Breast epithelium (tissue), 4 donors: ENCODE measurements around the gene AGRP. TPM values are rescaled to one million over a fixed set of nuclear protein-coding genes. Genes with fewer than 3 reads are reported as not detected.
A peak's percentile ranks its signal among the peaks of the same experiment; 100 is the strongest.

ENCODE experiments used
- DNase-seq, 2 donors: peaks; one replicate each; pipeline ENCODE4 v3.0.0-alpha.2; 2019; ENCODE audit warnings: low spot score in 2 of 2
- H3K27ac ChIP-seq, 2 donors: fragments of 200-600 bp; sonication (generic) in 1 of 2; one replicate each; pipeline ENCODE4 v1.5.1; 2016 to 2019; ENCODE audit warnings: mild to moderate bottlenecking in 1 of 2
- H3K27me3 ChIP-seq, 2 donors: fragments of 200-600 bp; sonication (generic) in 1 of 2; one replicate each; pipeline versions ENCODE4 v1.5.1 to v1.6.0; 2017 to 2019; ENCODE audit warnings: control low read depth in 1 of 2, mild to moderate bottlenecking in 1 of 2
- H3K36me3 ChIP-seq: fragments of 200-600 bp; one replicate; pipeline ENCODE4 v1.5.1; 2019
- H3K4me1 ChIP-seq, 2 donors: fragments of 200-600 bp; sonication (generic); one replicate each; pipeline ENCODE4 v1.5.1; 2016 to 2019; ENCODE audit warnings: control low read depth in 1 of 2
- H3K4me3 ChIP-seq, 3 donors: fragments of 200-600 bp; sonication (generic); 1 replicate in 2 of 3; 2 replicates in 1 of 3; pipeline ENCODE4 v1.5.1; 2016 to 2019; ENCODE audit warnings: mild to moderate bottlenecking in 3 of 3, moderate library complexity in 2 of 3
- H3K9me3 ChIP-seq, 2 donors: fragments of 200-600 bp; sonication (generic) in 1 of 2; one replicate each; pipeline ENCODE4 v1.5.1; 2016 to 2019; ENCODE audit warnings: control low read depth in 1 of 2
- CTCF ChIP-seq, 3 donors: fragments of 450-650 bp; IDR thresholded peaks; one replicate each; pipeline ENCODE4 v1.5.1; 2016 to 2017; ENCODE audit warnings: antibody characterized with exemption in 3 of 3, mild to moderate bottlenecking in 3 of 3, moderate library complexity in 3 of 3
- POLR2A ChIP-seq: fragments of 450-650 bp; IDR thresholded peaks from one replicate; pipeline ENCODE4 v1.6.1; 2016; ENCODE audit warnings: antibody characterized with exemption, mild to moderate bottlenecking, moderate library complexity
- POLR2AphosphoS5 ChIP-seq, 3 donors: sonication (generic); formaldehyde crosslinking; IDR thresholded peaks; one replicate each; pipeline ENCODE4 v1.6.1; 2017; ENCODE audit warnings: antibody characterized with exemption in 3 of 3
- intact Hi-C: fragments of 100-400 bp; cut with DNase I; formaldehyde crosslinking; loops from one replicate; pipeline ENCODE4 v1.15.1; 2023; ENCODE audit warnings: low total_unique reads
- total RNA-seq, 3 donors: library from RNA; depleted of rRNA; stranded (reverse); fragments of >200 nt; gene quantifications; one replicate each; pipeline ENCODE4 v1.1.0, GENCODE V29; 2016

Gene AGRP
- total RNA-seq, 3 donors from 2014 or later, result not detected

GRCh38 chr16:67463059-67463458, 20.3 kb downstream of the AGRP start:
- TF ChIP-seq CTCF (IDR thresholded peaks at IDR 0.05) (no peak), POLR2A (no peak), POLR2AphosphoS5 (IDR thresholded peaks at IDR 0.05) (no peak)
- Histone ChIP-seq H3K27ac (peak overlapping the region; percentile 40 to 94), H3K4me1 (peaks cover 35 to 65% of the 10 kb centered on the region in 2 donors)

DNA sequence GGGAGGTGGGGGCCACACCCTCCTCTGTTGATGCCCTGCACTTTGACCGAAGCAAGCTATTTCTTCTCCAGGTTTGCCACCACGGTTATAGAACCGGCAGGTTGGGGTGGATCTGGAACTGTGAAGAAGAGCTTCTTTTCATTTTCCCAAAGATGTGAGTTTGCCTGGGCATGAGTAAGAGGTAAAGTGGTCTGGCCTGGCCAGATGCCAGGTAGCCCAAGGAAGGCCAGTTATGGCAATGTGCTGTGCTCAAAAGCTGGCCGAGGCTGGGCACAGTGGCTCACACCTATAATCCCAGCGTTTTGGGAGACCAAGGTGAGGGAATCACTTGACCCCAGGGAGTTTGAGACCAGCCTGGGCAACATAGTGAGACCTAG, 21.1 kb downstream of the AGRP start:
- H3K36me3 ChIP-seq, result no peaks in the 10 kb centered on the region
- TF ChIP-seq POLR2AphosphoS5 (IDR thresholded peaks at IDR 0.05), result no peak
- no peak for TF ChIP-seq CTCF (IDR thresholded peaks at IDR 0.05)
- no peak for TF ChIP-seq POLR2A
- no peaks in the 10 kb centered on the region for H3K27me3 ChIP-seq
- peaks cover 38 to 72% of the 10 kb centered on the region in 2 donors for H3K4me1 ChIP-seq
- no peak overlapping the region for H3K4me3 ChIP-seq
- peak overlapping the region; percentile 92 to 94 for H3K27ac ChIP-seq
- intact Hi-C loops, result no loop called here
- no peaks in the 10 kb centered on the region for H3K9me3 ChIP-seq
- no peak for DNase-seq

More at GRCh38 chr16:67463059-67463458, 20.3 kb downstream of the AGRP start:
- intact Hi-C loops, result no loop called here
- Histone ChIP-seq H3K9me3 (no peaks in the 10 kb centered on the region), H3K4me3 (no peak overlapping the region), H3K36me3 (no peaks in the 10 kb centered on the region), H3K27me3 (no peaks in the 10 kb centered on the region)
- DNase-seq, result no peak

DNA sequence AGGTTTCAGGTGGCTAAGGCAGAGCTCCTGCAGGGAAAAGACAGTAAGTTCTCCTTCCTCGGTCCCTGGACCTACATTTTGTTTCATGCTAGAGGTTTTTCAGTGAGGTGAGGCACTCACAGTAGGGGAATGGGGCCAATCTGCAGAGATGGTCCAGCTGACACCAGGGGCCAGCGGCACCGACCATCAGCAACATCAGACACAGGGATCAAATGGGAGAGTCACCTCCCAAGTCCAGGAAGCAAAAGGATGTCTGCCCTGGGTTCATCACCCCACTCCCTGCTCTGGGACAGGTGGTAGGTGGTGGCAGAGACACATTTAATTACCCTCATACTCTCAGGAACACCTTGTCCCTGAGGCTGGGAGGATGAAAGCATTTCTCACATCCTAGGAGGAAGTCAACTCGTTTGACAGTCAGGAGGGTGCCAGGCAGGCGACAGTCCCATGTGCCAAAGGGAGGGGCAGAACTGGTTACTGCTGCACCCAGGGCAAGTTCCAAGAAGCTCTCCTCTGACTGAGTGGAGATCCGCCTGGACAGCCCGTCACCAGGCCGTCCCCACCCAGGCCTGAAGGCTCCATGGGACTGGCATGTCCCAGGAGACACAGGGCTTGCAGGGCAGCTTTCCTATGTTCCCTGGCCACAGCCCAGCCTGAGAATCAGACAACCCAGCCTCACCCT, 21.6 kb downstream of the AGRP start:
- H3K27ac ChIP-seq, result peak overlapping the region; percentile 92 to 94
- H3K27me3 ChIP-seq, result no peaks in the 10 kb centered on the region
- intact Hi-C loops, result no loop called here
- TF ChIP-seq CTCF (IDR thresholded peaks at IDR 0.05) (no peak), POLR2AphosphoS5 (IDR thresholded peaks at IDR 0.05) (peak; percentile 29 to 92 (median 80))
- no peaks in the 10 kb centered on the region for H3K36me3 ChIP-seq
- H3K9me3 ChIP-seq, result no peaks in the 10 kb centered on the region
- H3K4me1 ChIP-seq, result peaks cover 38 to 77% of the 10 kb centered on the region in 2 donors
- DNase-seq, result peak; percentile 82 to 94
- no peak overlapping the region for H3K4me3 ChIP-seq

- DNase-seq, result no peak
- H3K4me1 ChIP-seq, result peaks cover 38 to 84% of the 10 kb centered on the region in 2 donors
- no peaks in the 10 kb centered on the region for H3K9me3 ChIP-seq
- no peaks in the 10 kb centered on the region for H3K27me3 ChIP-seq
- H3K36me3 ChIP-seq, result no peaks in the 10 kb centered on the region
- H3K4me3 ChIP-seq, result no peak overlapping the region
- TF ChIP-seq POLR2A (no peak), CTCF (IDR thresholded peaks at IDR 0.05) (no peak), POLR2AphosphoS5 (IDR thresholded peaks at IDR 0.05) (no peak)
- intact Hi-C loops, result no loop called here
- H3K27ac ChIP-seq, result peak overlapping the region; percentile 92 to 94
Observed at GRCh38 chr16:67460961-67461360, 22.4 kb downstream of the AGRP start.

- peak overlapping the region; percentile 92 to 94 for H3K27ac ChIP-seq
- H3K36me3 ChIP-seq, result no peaks in the 10 kb centered on the region
- H3K27me3 ChIP-seq, result no peaks in the 10 kb centered on the region
- no peaks in the 10 kb centered on the region for H3K9me3 ChIP-seq
- H3K4me3 ChIP-seq, result no peak overlapping the region
- no peak for DNase-seq
- TF ChIP-seq POLR2A, result no peak
- TF ChIP-seq CTCF (IDR thresholded peaks at IDR 0.05), result no peak
- TF ChIP-seq POLR2AphosphoS5 (IDR thresholded peaks at IDR 0.05), result peak in 1 of 3 donors; percentile 13
- H3K4me1 ChIP-seq, result peaks cover 38 to 77% of the 10 kb centered on the region in 2 donors
- intact Hi-C loops, result no loop called here
Observed at GRCh38 chr16:67460168-67460567, 23.2 kb downstream of the AGRP start.
